Islet precursor cell (in vitro differentiated cells): Measurements from ENCODE around the gene CCDC14.
"Not testable (repeated sequence)": the region's sequence is repeated elsewhere in the genome, so short reads cannot be mapped to it uniquely, and the experiment has no call there.

ENCODE experiments used
- DNase-seq: peaks from one replicate; pipeline ENCODE4 v3.0.0-alpha.2; 2018

Gene CCDC14

DNA sequence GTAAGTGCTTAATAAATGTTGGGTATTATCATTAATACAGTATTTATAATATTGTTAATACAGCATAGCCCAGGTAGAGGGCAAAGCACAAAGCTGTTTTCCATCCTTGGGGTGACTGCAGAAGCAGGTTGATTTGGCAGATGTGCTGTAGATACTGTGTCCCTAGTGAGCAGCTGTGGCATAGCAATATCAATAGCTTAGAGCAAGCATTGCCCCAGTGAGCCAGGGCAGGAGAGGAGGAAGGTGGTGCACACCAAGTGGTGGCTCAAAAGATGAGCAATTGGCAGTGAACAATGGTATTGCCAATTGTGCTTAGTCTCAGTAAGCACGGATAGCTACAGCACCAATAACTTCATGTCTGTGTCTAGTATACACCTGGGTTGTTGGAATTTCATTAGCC lies 5.8 kb upstream of the CCDC14 start:
- DNase-seq, result not testable (repeated sequence)

GRCh38 chr3:123964793-123965192 lies 3.8 kb upstream of the CCDC14 start:
- not testable (repeated sequence) for DNase-seq

DNA sequence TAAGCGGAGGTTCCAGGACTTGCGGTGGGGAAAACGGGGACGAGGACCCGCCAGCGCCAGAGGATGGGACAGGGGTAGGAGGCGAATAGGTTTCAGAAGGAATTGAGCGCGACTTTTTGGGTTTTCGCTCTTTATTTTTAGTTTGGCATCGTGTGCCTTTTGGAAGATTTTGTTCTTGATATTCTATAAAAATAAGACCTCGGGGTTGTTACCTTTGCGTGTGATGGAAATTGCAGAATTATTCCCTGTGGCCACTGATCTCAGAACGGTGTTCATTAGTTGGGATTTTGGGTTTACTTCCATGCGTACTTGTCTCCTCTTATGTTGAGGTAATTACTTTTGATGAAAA lies 453 bp upstream of the CCDC14 start:
- DNase-seq, result no peak

GRCh38 chr3:123953735-123954134 lies 7.3 kb downstream of the CCDC14 start:
- no peak for DNase-seq

DNA sequence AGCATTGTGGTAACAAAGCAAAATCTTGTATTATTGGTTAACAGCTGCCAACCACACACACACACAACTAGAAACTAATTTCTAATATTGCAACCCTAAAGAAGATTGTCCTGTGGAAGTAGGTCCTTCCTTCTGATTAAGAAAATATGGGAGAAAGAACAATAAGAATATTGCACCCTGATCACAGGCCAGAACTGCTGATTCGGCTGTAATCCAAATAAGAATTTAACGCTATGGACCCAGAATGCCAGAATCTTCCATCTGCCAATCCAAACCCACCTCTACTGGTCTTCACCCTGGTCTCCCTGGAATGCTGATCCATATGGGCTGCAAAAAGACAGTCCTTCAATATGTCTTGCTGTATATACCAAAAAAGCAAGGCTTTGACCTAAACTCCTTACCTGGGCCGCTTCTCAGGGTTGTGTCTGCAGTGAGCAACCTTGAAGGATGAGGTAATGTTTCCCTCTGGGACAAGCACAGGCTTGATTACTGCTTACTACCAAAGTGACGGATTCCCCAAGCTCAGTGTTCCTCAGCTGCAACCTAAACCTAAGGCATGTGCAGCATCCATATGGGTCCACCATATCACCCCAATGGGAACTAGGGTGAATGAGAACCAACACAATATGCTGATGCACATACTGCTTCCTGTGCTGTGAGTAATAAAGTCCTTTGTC lies 8.0 kb downstream of the CCDC14 start:
- DNase-seq, result no peak

- no peak for DNase-seq
Measured at GRCh38 chr3:123951522-123952447, 9.2 kb downstream of the CCDC14 start.

- DNase-seq, result no peak
Measured at GRCh38 chr3:123949641-123950040, 11.4 kb downstream of the CCDC14 start.

DNA sequence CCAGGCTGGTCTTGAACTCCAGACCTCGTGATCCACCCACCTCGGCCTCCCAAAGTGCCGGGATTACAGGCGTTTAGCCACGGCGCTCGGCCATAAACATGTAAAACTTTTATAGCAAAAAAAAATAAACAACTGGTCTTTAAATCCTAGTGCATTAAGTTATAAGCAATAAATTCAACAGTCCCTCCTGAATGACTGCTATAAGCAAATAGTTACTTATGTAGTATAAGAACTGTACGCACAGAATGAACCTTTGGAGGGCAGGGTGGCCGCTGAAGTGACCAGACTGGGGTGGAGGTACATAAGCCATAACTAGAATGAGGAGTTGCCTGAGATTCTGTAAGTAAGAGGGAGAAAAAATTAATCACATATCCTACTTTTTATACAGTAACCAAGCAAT lies 12.6 kb downstream of the CCDC14 start:
- no peak for DNase-seq

DNA sequence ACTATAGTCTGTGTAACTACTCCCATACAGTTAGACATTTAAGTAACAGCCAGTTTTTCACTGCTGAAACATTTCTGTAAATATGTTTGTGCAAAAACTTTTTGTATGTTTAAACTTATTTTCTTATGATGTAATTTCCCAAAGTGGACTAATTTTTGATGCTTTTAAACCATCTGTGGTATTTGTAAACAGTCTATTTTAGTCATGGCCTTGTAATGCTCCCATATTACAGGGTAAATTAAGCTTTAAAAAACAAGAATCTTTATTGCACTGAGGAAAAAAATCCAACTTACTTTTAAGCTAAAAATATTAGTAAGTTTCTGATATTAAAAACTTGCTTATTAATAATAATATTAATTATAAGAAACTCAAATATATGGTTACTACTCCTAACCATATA lies 13.5 kb downstream of the CCDC14 start:
- DNase-seq, result no peak

- no peak for DNase-seq
Measured at GRCh38 chr3:123941542-123941941, 19.5 kb downstream of the CCDC14 start.

DNA sequence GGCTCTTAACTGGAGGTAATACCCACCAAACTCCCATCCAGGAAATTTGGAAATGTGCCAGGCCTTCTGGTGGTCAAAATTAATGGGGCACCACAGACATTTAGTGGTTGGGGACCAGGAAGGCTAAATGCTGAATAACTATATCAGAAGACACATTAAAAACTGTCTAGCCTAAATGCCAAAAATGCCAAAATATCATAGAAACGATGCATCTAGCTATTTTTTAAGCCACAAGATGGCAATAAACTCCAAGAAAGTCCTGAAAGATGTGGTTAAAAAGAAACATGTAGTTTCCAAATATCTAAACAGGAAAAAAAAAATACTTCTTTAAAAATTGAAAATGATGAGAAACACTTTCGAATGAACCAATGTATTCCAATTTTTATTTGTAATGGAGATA lies 19.9 kb downstream of the CCDC14 start:
- DNase-seq, result no peak

- DNase-seq, result no peak
Measured at GRCh38 chr3:123939706-123940105, 21.3 kb downstream of the CCDC14 start.

- no peak for DNase-seq
Measured at GRCh38 chr3:123936400-123936799, 24.6 kb downstream of the CCDC14 start.

DNA sequence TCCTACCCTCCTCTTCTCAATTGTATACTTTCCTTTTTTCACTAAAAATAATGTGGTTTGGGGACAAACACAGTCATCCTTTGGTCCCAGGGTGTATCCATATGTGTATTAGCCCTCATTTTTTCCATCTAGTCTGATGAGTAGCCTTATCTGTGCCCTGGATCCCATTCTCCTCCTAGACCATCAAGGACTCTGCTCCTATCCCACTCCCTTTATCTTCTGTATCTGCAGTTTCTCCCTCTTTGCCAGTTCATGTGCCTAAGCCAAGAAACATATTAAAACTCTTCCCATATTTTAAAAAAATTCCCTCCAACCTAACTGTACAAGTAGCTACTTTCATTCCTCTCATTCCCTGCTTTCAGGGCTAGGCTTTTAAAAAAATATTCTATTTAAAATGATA lies 25.2 kb downstream of the CCDC14 start:
- DNase-seq, result no peak

GRCh38 chr3:123934250-123934649 lies 26.8 kb downstream of the CCDC14 start:
- no peak for DNase-seq

- no peak for DNase-seq
Measured at GRCh38 chr3:123930445-123930844, 30.6 kb downstream of the CCDC14 start.

DNA sequence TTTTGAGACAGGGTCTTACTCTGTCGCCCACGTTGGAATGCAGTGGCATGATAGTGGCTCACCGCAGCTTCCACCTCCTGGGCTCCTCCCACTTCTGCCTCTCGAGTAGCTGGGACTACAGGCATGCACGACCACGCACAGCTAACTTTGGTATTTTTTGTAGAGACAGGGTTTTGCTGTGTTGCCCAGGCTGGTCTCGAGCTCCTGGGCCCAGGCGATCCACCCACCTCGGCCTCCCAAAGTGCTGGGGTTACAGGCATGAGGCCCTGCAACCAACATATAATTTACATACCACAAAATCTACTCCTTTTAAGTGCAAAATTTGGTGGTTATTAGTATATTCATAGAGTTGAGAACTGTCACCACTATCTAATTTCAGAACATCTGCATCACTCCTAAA lies 31.7 kb downstream of the CCDC14 start:
- no peak for DNase-seq

GRCh38 chr3:123926396-123926795 lies 34.6 kb downstream of the CCDC14 start:
- DNase-seq, result no peak

- no peak for DNase-seq
Measured at GRCh38 chr3:123920868-123921267, 40.2 kb downstream of the CCDC14 start.

DNA sequence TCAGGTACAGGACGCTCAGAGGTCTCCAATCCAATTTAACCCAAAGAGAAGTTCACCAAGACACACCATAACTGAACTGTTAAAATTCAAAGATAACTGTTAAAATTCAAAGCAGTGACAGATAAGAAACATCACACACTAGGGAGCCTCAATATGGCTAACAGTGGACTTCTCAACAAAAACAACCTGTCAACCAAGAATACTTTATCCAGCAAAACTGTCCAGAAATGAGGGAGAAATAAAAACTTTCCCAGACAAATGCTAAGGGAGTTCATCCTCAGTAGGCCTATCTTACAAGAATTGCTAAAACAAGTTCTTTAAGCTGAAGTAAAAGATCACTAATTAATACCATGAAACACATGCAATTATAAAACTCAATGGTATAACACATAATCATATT lies 40.6 kb downstream of the CCDC14 start:
- no peak for DNase-seq

- DNase-seq, result no peak
Measured at GRCh38 chr3:123919353-123919752, 41.7 kb downstream of the CCDC14 start.

GRCh38 chr3:123914829-123915228 lies 46.2 kb downstream of the CCDC14 start:
- no peak for DNase-seq

DNA sequence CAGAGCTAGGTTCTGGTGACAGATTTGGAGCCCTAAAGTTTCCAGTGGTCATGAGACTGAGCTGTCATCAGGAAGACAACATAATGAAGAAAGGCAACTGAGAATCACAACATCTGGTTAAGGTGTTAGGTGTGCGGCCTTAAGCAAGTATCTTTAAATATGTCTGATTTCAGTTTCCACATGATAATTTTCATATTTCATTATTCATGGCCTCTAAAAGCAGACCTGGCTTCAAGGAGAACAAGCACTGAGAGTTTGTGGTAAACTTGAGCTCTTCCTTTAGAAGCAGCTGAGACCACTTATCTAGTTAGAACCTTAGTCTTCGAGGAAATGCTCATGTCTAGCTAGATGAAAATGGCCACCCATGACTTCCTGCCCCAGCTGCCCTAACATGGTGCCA lies 51.2 kb downstream of the CCDC14 start:
- no peak for DNase-seq

GRCh38 chr3:123907720-123908119 lies 53.3 kb downstream of the CCDC14 start:
- no peak for DNase-seq
